Stomach (tissue), 9 donors: ENCODE measurements around the gene CCDC9. TPM values are rescaled to one million over a fixed set of nuclear protein-coding genes. Genes with fewer than 3 reads are reported as not detected.

Experiments used
- DNase-seq, 2 donors: peaks; one replicate each; pipeline versions ENCODE4 v3.0.0 to v3.0.0-alpha.2; 2013 to 2019
- H3K27ac ChIP-seq, 5 donors: fragments of 200-600 bp in 4 of 5; sonication (generic) in 4 of 5; one replicate each; pipeline ENCODE4 v1.5.1; 2013 to 2019; ENCODE audit warnings: mild to moderate bottlenecking in 1 of 5, moderate library complexity in 1 of 5
- H3K27me3 ChIP-seq, 3 donors: fragments of 200-600 bp; sonication (generic); one replicate each; pipeline ENCODE4 v1.5.1; 2017 to 2019; ENCODE audit warnings: mixed run types in 1 of 3
- H3K36me3 ChIP-seq, 4 donors: fragments of 200-600 bp; sonication (generic); 1 replicate in 3 of 4; 2 replicates in 1 of 4; pipeline ENCODE4 v1.5.1; 2016 to 2019
- H3K4me1 ChIP-seq, 4 donors: fragments of 200-600 bp; sonication (generic); one replicate each; pipeline ENCODE4 v1.5.1; 2016 to 2019
- H3K4me3 ChIP-seq, 4 donors: fragments of 200-600 bp; sonication (generic) in 3 of 4; one replicate each; pipeline ENCODE4 v1.5.1; 2016 to 2019; ENCODE audit warnings: mild to moderate bottlenecking in 1 of 4
- H3K9me3 ChIP-seq, 4 donors: fragments of 200-600 bp; sonication (generic); one replicate each; pipeline ENCODE4 v1.5.1; 2016 to 2019
- CTCF ChIP-seq, 7 experiments: fragments of 450-650 bp in 4 of 7; fragments of 200-600 bp in 3 of 7; sonication (generic) in 3 of 7; IDR thresholded peaks; one replicate each; pipeline ENCODE4 v1.5.1; 2016 to 2019; ENCODE audit warnings: antibody characterized with exemption in 7 of 7, control low read depth in 2 of 7, mild to moderate bottlenecking in 1 of 7
- EP300 ChIP-seq: sonication (generic); formaldehyde crosslinking; IDR thresholded peaks from one replicate; pipeline ENCODE4 v1.6.1; 2017; ENCODE audit warnings: antibody characterized with exemption
- POLR2A ChIP-seq, 4 donors: fragments of 450-650 bp; IDR thresholded peaks; one replicate each; pipeline ENCODE4 v1.6.1; 2016; ENCODE audit warnings: antibody characterized with exemption in 4 of 4, control low read depth in 2 of 4, mild to moderate bottlenecking in 1 of 4, moderate library complexity in 1 of 4
- POLR2AphosphoS5 ChIP-seq, 3 donors: sonication (generic); formaldehyde crosslinking; IDR thresholded peaks; one replicate each; pipeline ENCODE4 v1.6.1; 2016; ENCODE audit warnings: antibody characterized with exemption in 3 of 3
- WGBS, 5 donors: extraction: QIAGEN DNeasy Blood & Tissue Kit in 3 of 5; methylation state at CpG; one replicate each; pipeline versions ENCODE4 v1.1.5 to v1.1.7; 2013 to 2018; 5-methylcytosine and 5-hydroxymethylcytosine counted together
- intact Hi-C: fragments of 100-400 bp; cut with DNase I; formaldehyde crosslinking; loops from one replicate; pipeline ENCODE4 v1.15.1; 2023; ENCODE audit warnings: low total_unique reads
- polyA plus RNA-seq, 3 donors: library from polyadenylated mRNA; stranded (reverse); fragments of 200-250 nt; gene quantifications; one replicate each; pipeline ENCODE4 v1.2.3, GENCODE V29; 2013
- total RNA-seq, 5 donors: library from RNA; depleted of rRNA; stranded (reverse); fragments of >200 nt; gene quantifications; one replicate each; pipeline versions ENCODE4 v1.1.0 to v1.2.3, GENCODE V29; 2014 to 2016
- donor health status: healthy with polysubstance abuse.
- donor health status: Bipolar disorder and iron deficiency.
- donor health status: healthy.

CCDC9 gene
- total and polyA plus RNA-seq, 8 donors = 14.3 to 62.4 (median 21.3) TPM

DNA sequence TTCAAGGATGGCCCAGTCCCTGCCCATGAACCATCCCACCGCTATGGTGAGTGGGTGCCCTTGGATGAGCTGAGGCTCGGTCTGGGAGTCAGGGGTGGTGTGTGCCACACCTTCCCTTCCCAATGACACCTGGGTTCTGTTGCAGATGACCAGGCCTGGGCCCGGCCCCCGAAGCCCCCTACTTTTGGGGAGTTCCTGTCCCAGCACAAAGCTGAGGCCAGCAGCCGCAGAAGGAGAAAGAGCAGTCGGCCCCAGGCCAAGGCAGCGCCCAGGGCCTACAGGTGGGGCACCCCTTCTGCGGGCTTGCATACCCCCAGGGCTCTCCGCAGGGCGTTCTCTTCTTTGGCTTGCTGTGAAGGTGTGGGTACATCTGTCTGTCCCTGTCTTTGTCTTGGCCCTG, 14.1 kb downstream of the CCDC9 start:
- no peak overlapping the region for H3K27ac ChIP-seq
- TF ChIP-seq POLR2A (IDR thresholded peaks at IDR 0.05) (no peak), POLR2AphosphoS5 (IDR thresholded peaks at IDR 0.05) (no peak), CTCF (IDR thresholded peaks at IDR 0.05) (no peak), EP300 (no peak)
- no peak for DNase-seq
- H3K27me3 ChIP-seq = no peaks in the 10 kb centered on the region
- intact Hi-C loops = no loop called here
- 88 to 95% (median 91%) methylated on average over 10 of the region's 10 CpGs for WGBS, 5 donors
- H3K4me1 ChIP-seq = peaks cover 17 to 25% (median 23%) of the 10 kb centered on the region in 4 donors
- H3K4me3 ChIP-seq = no peak overlapping the region
- H3K36me3 ChIP-seq = peaks cover 35 to 67% (median 64%) of the 10 kb centered on the region in 4 donors
- H3K9me3 ChIP-seq = no peaks in the 10 kb centered on the region

DNA sequence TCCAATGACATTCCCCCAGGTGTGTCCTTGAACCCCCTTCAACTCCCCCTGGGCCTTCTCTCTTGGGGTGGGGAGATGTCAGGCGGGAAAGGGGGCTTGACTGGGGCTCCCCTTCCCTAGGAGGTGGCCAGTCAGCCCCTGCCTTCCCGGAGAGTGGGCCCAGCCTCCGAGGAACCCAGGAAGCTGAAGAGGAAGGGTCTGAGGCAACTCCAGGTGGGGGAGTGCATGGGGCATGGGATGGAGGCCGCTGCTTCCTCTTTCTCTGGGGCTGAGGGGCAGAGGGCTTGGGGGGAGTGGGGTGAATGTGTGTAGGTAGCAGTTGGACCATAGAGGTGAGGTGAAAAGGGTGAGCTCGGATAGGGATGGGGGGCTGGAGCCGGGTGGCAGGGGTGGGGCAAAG, 15.6 kb downstream of the CCDC9 start:
- no peak for DNase-seq

GRCh38 chr19:47272448-47273312, 16.4 kb downstream of the CCDC9 start:
- TF ChIP-seq CTCF (IDR thresholded peaks at IDR 0.05) (peak in 1 of 7 experiments; percentile 10), POLR2AphosphoS5 (IDR thresholded peaks at IDR 0.05) (no peak)
- Histone ChIP-seq H3K4me1 (peaks cover 29 to 46% (median 39%) of the 10 kb centered on the region in 4 donors), H3K4me3 (peak overlapping the region; percentile 55 to 77 (median 70)), H3K36me3 (peaks cover 19 to 47% (median 44%) of the 10 kb centered on the region in 4 donors), H3K27me3 (no peaks in the 10 kb centered on the region), H3K27ac (peak overlapping the region; percentile 98 to 100 (median 100)), H3K9me3 (no peaks in the 10 kb centered on the region)
- intact Hi-C loops = no loop called here
- WGBS, 5 donors = 28 to 41% (median 29%) methylated on average over 27 to 42 of the region's 42 CpGs
- peak in 1 of 2 donors; percentile 38 for DNase-seq

More for the DNA sequence above, 15.6 kb downstream of the CCDC9 start:
- no peaks in the 10 kb centered on the region for H3K9me3 ChIP-seq
- 69 to 85% (median 78%) methylated on average over 6 of the region's 6 CpGs for WGBS, 5 donors
- TF ChIP-seq EP300 (no peak), CTCF (IDR thresholded peaks at IDR 0.05) (no peak), POLR2AphosphoS5 (IDR thresholded peaks at IDR 0.05) (no peak), POLR2A (IDR thresholded peaks at IDR 0.05) (no peak)
- H3K36me3 ChIP-seq = peaks cover 26 to 54% (median 51%) of the 10 kb centered on the region in 4 donors
- H3K27ac ChIP-seq = peak overlapping the region in 2 of 5 donors; percentile 98
- intact Hi-C loops = no loop called here
- H3K4me1 ChIP-seq = peaks cover 29 to 40% (median 37%) of the 10 kb centered on the region in 4 donors
- H3K4me3 ChIP-seq = no peak overlapping the region
- H3K27me3 ChIP-seq = no peaks in the 10 kb centered on the region

DNA sequence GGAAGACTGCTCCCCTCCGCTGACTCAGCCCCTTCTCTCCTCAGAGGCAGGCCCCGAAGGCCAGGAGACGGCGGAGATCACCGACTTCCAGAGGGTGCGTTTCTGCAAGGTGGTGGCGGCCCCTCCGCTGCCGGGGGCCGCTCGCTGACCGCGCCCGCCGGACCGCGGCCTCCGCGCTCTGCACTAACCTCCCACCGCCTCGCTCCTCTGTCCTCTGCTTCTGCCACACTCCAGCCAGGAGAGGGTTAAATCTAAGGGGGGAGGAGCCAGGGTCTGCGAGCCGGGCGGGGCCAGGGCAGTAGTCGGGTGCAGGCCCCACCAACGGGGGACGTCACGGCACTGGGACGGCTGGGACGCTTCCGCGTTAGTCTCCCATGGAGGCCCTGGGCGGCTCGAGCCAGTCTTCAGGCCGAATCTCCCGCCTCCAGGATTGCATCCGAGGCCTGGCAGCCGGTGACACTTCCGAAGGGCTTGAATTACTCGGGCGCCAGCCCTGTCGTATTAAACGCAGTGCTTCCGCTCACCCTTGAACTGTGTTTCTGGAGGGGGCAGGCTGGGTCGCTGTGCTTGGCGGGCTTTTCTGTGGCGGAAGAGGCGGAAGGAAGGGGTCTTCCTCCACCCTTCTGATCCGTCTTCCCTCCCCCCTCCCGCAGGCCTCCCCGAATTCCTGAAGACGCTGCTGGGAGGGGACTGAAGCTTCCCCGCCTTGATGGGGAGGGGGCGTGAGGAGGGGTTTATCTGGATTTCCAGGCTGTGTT, 17.2 kb downstream of the CCDC9 start:
- peaks cover 29 to 52% (median 39%) of the 10 kb centered on the region in 4 donors for H3K4me1 ChIP-seq
- DNase-seq = peak; percentile 94 to 98
- no peaks in the 10 kb centered on the region for H3K27me3 ChIP-seq
- peak overlapping the region; percentile 55 to 77 (median 70) for H3K4me3 ChIP-seq
- H3K27ac ChIP-seq = peak overlapping the region; percentile 98 to 100 (median 100)
- intact Hi-C loops = no loop called here
- H3K36me3 ChIP-seq = peaks cover 19 to 39% (median 36%) of the 10 kb centered on the region in 4 donors
- TF ChIP-seq POLR2AphosphoS5 (IDR thresholded peaks at IDR 0.05) (peak; percentile 88 to 98 (median 98)), CTCF (IDR thresholded peaks at IDR 0.05) (no peak), POLR2A (IDR thresholded peaks at IDR 0.05) (peak in 2 of 4 donors; percentile 60 to 72)
- H3K9me3 ChIP-seq = no peaks in the 10 kb centered on the region
- WGBS, 5 donors = 0 to 1% (median 1%) methylated on average over 33 to 54 of the region's 54 CpGs
